OCI-LY3 (cell line): Measurements from ENCODE around the gene S100A12.

Experiments used
- H2AFZ ChIP-seq: fragments of 200-600, 300-600 bp; shearing (Covaris generic); 2 replicates; pipeline ENCODE4 v1.6.0; 2014; ENCODE audit warnings: antibody characterized with exemption, low read depth, low read length
- H3K27ac ChIP-seq: fragments of 200-600, 300-600 bp; sonication (generic); 2 replicates; pipeline ENCODE4 v1.5.1; 2014; ENCODE audit warnings: mild to moderate bottlenecking, low read length, moderate library complexity, mixed read lengths
- H3K27me3 ChIP-seq: fragments of 200-600, 300-600 bp; sonication (generic); 2 replicates; pipeline ENCODE4 v1.6.1; 2014; ENCODE audit warnings: low read depth, low read length, mixed read lengths
- H3K36me3 ChIP-seq: fragments of 200-600, 300-600 bp; sonication (generic); replicated peaks from 2 replicates; pipeline ENCODE3; 2014; ENCODE audit warnings: low read depth, low read length, mixed read lengths
- H3K4me1 ChIP-seq: fragments of 300-600, 200-600 bp; sonication (generic); 2 replicates; pipeline ENCODE4 v1.6.1; 2014; ENCODE audit warnings: low read length, mixed read lengths
- H3K4me2 ChIP-seq: fragments of 200-600, 300-600 bp; sonication (generic); 2 replicates; pipeline ENCODE4 v1.6.1; 2014; ENCODE audit warnings: low read length, mixed read lengths
- H3K4me3 ChIP-seq: fragments of 300-600, 200-600 bp; sonication (generic); 2 replicates; pipeline ENCODE4 v1.5.1; 2014; ENCODE audit warnings: antibody characterized with exemption, mild to moderate bottlenecking, low read length, moderate library complexity
- H3K79me2 ChIP-seq: fragments of 300-600, 200-600 bp; shearing (Covaris generic); 2 replicates; pipeline ENCODE4 v1.6.1; 2014; ENCODE audit warnings: mild to moderate bottlenecking, low read length, mixed read lengths
- H3K9ac ChIP-seq: fragments of 300-600, 200-600 bp; shearing (Covaris generic); 2 replicates; pipeline ENCODE4 v1.6.0; 2014; ENCODE audit warnings: mild to moderate bottlenecking, low read length, moderate library complexity
- H3K9me3 ChIP-seq: fragments of 200-600, 300-600 bp; shearing (Covaris generic); 2 replicates; pipeline ENCODE4 v1.6.1; 2014; ENCODE audit warnings: low read length, mixed read lengths; ENCODE audit not compliant: insufficient read depth
- H4K20me1 ChIP-seq: fragments of 200-600, 300-600 bp; sonication (generic); 2 replicates; pipeline ENCODE4 v1.6.1; 2016; ENCODE audit warnings: low read length, mixed read lengths; ENCODE audit not compliant: insufficient read depth
- EZH2phosphoT487 ChIP-seq: fragments of 200-600 bp; shearing (Covaris generic); IDR thresholded peaks from 2 replicates; pipeline ENCODE4 v1.6.1; 2018; ENCODE audit warnings: antibody characterized with exemption, mixed run types, low read depth
- TF ChIP-seq, protein P1 (sequence below): fragments of 200-600, 300-600 bp; sonication (generic); IDR thresholded peaks from 2 replicates; pipeline ENCODE4 v1.5.1; 2014; ENCODE audit warnings: antibody characterized with exemption, low read length, low read depth

S100A12 gene

DNA sequence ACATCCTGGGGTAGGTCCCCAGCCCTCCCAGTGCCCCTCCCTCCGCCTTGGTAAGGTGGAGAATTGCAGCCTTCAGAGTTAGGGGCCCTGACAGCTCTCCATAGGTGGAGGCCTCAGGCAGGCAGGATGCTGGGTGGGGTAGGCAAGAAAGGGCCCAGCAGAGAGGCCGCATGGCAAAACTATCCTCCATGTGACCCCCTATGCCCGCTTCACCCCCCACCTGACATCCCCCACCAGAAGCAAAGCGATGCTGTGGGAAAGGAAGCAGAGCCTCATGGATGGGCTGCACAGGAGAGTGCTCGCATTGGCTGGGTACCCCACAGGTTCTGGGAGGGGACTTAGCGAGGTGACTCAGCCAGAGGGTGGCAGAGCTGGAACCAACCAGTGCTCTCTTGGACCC lies 16.2 kb downstream of the S100A12 start:
- Histone ChIP-seq H3K4me3 (no peak overlapping the region), H4K20me1 (no peaks in the 10 kb centered on the region), H3K4me1 (peaks cover 27% of the 10 kb centered on the region), H3K4me2 (no peak overlapping the region), H3K36me3 (no peaks in the 10 kb centered on the region), H2AFZ (no peak overlapping the region), H3K79me2 (no peaks in the 10 kb centered on the region), H3K9ac (no peak overlapping the region), H3K27ac (no peak overlapping the region), H3K27me3 (peaks cover 22% of the 10 kb centered on the region), H3K9me3 (no peaks in the 10 kb centered on the region)
- TF ChIP-seq, protein P1, sequence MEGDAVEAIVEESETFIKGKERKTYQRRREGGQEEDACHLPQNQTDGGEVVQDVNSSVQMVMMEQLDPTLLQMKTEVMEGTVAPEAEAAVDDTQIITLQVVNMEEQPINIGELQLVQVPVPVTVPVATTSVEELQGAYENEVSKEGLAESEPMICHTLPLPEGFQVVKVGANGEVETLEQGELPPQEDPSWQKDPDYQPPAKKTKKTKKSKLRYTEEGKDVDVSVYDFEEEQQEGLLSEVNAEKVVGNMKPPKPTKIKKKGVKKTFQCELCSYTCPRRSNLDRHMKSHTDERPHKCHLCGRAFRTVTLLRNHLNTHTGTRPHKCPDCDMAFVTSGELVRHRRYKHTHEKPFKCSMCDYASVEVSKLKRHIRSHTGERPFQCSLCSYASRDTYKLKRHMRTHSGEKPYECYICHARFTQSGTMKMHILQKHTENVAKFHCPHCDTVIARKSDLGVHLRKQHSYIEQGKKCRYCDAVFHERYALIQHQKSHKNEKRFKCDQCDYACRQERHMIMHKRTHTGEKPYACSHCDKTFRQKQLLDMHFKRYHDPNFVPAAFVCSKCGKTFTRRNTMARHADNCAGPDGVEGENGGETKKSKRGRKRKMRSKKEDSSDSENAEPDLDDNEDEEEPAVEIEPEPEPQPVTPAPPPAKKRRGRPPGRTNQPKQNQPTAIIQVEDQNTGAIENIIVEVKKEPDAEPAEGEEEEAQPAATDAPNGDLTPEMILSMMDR = no peak
- no peak for TF ChIP-seq EZH2phosphoT487

DNA sequence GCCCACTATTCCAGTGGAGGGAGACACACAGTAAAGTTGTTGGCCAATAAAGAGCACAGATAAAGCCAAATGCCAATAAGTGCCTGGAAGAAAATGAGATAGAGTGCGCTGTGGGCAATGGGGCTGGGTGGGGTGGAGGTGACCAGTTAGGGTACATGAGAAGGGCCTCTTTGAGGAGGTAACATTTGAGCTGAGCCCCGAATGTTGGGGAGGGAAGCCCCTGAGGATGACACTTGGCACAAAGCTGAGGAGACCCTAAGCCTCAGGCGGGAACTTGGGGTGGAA lies 16.8 kb downstream of the S100A12 start:
- no peaks in the 10 kb centered on the region for H3K79me2 ChIP-seq
- no peak overlapping the region for H3K4me2 ChIP-seq
- H3K9me3 ChIP-seq = no peaks in the 10 kb centered on the region
- no peak overlapping the region for H3K4me3 ChIP-seq
- no peak overlapping the region for H3K27ac ChIP-seq
- H4K20me1 ChIP-seq = no peaks in the 10 kb centered on the region
- H3K4me1 ChIP-seq = peaks cover 23% of the 10 kb centered on the region
- H3K36me3 ChIP-seq = no peaks in the 10 kb centered on the region
- no peak overlapping the region for H3K9ac ChIP-seq
- no peak overlapping the region for H2AFZ ChIP-seq
- H3K27me3 ChIP-seq = peaks cover 21% of the 10 kb centered on the region
- TF ChIP-seq, protein P1 = no peak
- TF ChIP-seq EZH2phosphoT487 = no peak

DNA sequence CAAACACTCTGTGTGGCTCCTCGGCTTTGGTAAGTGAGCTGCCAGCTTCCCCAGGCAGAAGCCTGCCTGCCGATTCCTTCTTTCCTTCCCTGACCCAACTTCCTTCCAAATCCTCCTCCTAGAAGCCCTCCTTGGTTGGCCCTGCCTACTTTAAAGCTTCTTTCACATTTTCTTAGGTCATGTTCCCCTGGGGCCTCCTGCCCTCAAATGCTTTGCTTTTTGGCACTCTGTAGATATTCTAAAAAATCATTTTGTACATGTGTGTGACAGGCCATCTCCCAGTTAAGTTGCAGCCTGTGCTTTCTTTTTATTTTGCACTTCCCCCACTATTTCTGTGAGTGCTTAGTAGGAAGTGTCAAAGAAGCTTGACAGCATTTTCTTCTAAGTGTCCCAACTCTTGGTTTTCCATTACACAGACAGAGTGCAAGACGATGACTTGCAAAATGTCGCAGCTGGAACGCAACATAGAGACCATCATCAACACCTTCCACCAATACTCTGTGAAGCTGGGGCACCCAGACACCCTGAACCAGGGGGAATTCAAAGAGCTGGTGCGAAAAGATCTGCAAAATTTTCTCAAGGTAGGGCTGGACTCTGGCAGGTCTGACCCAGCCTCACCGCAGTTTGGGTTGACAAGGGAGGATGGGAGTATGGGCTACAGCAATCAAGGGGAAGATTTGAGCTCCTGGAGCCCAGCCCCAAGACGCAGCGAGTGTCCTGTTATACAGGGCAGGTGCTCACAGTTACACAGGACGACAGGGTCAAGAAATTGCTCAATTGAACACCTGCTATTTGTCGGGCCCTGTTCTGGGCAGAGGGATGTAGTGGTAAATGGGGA lies 17.3 kb downstream of the S100A12 start, which contains the start of gene S100A9:
Gene S100A9 (plus strand): TSS at position 2 of the 838 bp plus-strand sequence. CDS start 430 bp downstream, at position 432.
- Histone ChIP-seq H3K4me3 (no peak within 1 kb of the TSS), H3K79me2 (no peaks in the 10 kb centered on the region), H3K9me3 (no peaks in the 10 kb centered on the region), H4K20me1 (no peaks in the 10 kb centered on the region), H3K9ac (no peak within 1 kb of the TSS), H3K36me3 (no peaks in the 10 kb centered on the region), H3K4me1 (peaks cover 23% of the 10 kb centered on the region), H3K27ac (no peak within 1 kb of the TSS), H3K27me3 (peaks cover 17% of the 10 kb centered on the region), H2AFZ (no peak within 1 kb of the TSS), H3K4me2 (no peak within 1 kb of the TSS)
- TF ChIP-seq EZH2phosphoT487 = no peak
- TF ChIP-seq, protein P1 = no peak

DNA sequence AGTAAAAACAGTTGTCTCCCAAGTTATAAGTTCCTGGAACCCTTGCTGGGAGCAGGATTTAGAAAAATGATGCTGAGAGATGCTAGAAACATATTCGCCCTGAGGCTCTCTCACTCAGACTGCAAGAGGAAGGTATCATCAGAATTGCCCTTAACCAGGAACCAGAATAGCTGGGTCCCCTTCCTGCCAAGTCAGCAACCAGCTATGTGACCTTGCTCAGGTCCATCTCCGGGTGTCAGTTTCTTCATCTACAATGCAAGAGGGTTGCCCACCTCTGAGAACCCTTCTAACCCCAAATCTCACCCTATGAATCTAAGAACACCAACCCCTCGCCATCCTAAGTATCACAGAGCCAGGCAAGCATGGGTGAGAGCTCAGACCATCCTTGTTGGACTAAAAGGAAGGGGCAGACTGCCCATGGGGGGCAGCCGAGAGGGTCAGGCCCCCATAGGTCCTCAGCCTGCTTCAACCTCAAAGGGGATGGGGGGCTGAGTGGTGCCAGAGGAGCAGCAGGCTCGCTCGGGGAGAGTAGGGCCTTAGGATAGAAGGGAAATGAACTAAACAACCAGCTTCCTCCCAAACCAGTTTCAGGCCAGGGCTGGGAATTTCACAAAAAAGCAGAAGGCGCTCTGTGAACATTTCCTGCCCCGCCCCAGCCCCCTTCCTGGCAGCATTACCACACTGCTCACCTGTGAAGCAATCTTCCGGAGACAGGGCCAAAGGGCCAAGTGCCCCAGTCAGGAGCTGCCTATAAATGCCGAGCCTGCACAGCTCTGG lies 18.2 kb downstream of the S100A12 start:
- Histone ChIP-seq H4K20me1 (no peaks in the 10 kb centered on the region; the same call in 1 of the 2 replicates), H3K27me3 (peaks cover 21% of the 10 kb centered on the region), H3K4me1 (peaks cover 28% of the 10 kb centered on the region), H3K4me3 (no peak overlapping the region), H3K27ac (no peak overlapping the region), H3K4me2 (no peak overlapping the region), H3K36me3 (no peaks in the 10 kb centered on the region), H3K9ac (no peak overlapping the region), H2AFZ (no peak overlapping the region), H3K9me3 (no peaks in the 10 kb centered on the region), H3K79me2 (no peaks in the 10 kb centered on the region)
- TF ChIP-seq EZH2phosphoT487 = no peak
- TF ChIP-seq, protein P1 = no peak
